SK-N-MC (cell line): ENCODE results near the gene CAMSAP3.

Experiments
- EZH2 ChIP-seq: fragments of 200-600 bp; sonication (generic); IDR thresholded peaks from one replicate; pipeline ENCODE4 v1.6.1; 2017; ENCODE audit warnings: antibody characterized with exemption
- FOXP2 ChIP-seq: optimal IDR thresholded peaks from 2 replicates; pipeline ENCODE3; 2011; ENCODE audit warnings: mild to moderate bottlenecking, moderate library complexity; ENCODE audit not compliant: insufficient read depth; ENCODE audit errors: extremely low read length, control extremely low read depth
- POLR2AphosphoS5 ChIP-seq: IDR thresholded peaks from 2 replicates; pipeline ENCODE4 v1.6.1; 2012; ENCODE audit warnings: mild to moderate bottlenecking, low read depth, low read length, borderline replicate concordance

GRCh38 chr19:7603919-7604318 lies 8.3 kb downstream of the CAMSAP3 start:
- no peak for TF ChIP-seq EZH2
- no peak for TF ChIP-seq POLR2AphosphoS5
- no peak for TF ChIP-seq FOXP2
